ENCODE data around the gene ICE1.

ICE1 gene

GRCh38 chr5:5418006-5418405 lies 4.5 kb upstream of the ICE1 start:
- Histone ChIP-seq H3K27me3 (replicated peaks; ENCODE audit: control insufficient read depth, insufficient read depth, low read length) (no peaks in the 10 kb centered on the region), H3K4me3 (replicated peaks; ENCODE audit: low read depth, low read length) (no peak overlapping the region), H3K36me3 (ENCODE audit: control insufficient read depth, insufficient read depth, low read length) (no peaks in the 10 kb centered on the region)
- no peak for DNase-seq (ENCODE audit: extremely low read depth, insufficient read length)
- no peak for TF ChIP-seq CTCF (IDR thresholded peaks at IDR 0.05; ENCODE audit: insufficient read depth, low read length, poor library complexity, severe bottlenecking)

- no peak overlapping the region for H3K4me3 ChIP-seq (replicated peaks; ENCODE audit: low read depth, low read length)
- no peak for DNase-seq (ENCODE audit: extremely low read depth, insufficient read length)
- no peaks in the 10 kb centered on the region for H3K36me3 ChIP-seq (ENCODE audit: control insufficient read depth, insufficient read depth, low read length)
- no peaks in the 10 kb centered on the region for H3K27me3 ChIP-seq (replicated peaks; ENCODE audit: control insufficient read depth, insufficient read depth, low read length)
- no peak for TF ChIP-seq CTCF (IDR thresholded peaks at IDR 0.05; ENCODE audit: insufficient read depth, low read length, poor library complexity, severe bottlenecking)
These were observed 3.7 kb upstream of the ICE1 start for GRCh38 chr5:5418764-5419163.

- H3K4me3 ChIP-seq (replicated peaks; ENCODE audit: low read depth, low read length): no peak overlapping the region; the same call in 1 of the 2 replicates
- TF ChIP-seq CTCF (IDR thresholded peaks at IDR 0.05; ENCODE audit: insufficient read depth, low read length, poor library complexity, severe bottlenecking): peak; percentile 53
- DNase-seq (ENCODE audit: extremely low read depth, insufficient read length): peak; percentile 14
These were observed 2.9 kb upstream of the ICE1 start for GRCh38 chr5:5419291-5420210.

GRCh38 chr5:5420251-5420650 lies 2.2 kb upstream of the ICE1 start:
- no peaks in the 10 kb centered on the region for H3K27me3 ChIP-seq (replicated peaks; ENCODE audit: control insufficient read depth, insufficient read depth, low read length)
- peak; percentile 26 for DNase-seq (ENCODE audit: extremely low read depth, insufficient read length)
- H3K36me3 ChIP-seq (ENCODE audit: control insufficient read depth, insufficient read depth, low read length): no peaks in the 10 kb centered on the region
- no peak for TF ChIP-seq CTCF (IDR thresholded peaks at IDR 0.05; ENCODE audit: insufficient read depth, low read length, poor library complexity, severe bottlenecking)
- H3K4me3 ChIP-seq (replicated peaks; ENCODE audit: low read depth, low read length): no peak overlapping the region

More at GRCh38 chr5:5419291-5420210, 2.9 kb upstream of the ICE1 start:
- H3K36me3 ChIP-seq (ENCODE audit: control insufficient read depth, insufficient read depth, low read length): no peaks in the 10 kb centered on the region
- no peaks in the 10 kb centered on the region for H3K27me3 ChIP-seq (replicated peaks; ENCODE audit: control insufficient read depth, insufficient read depth, low read length)

- no peak for TF ChIP-seq CTCF (IDR thresholded peaks at IDR 0.05; ENCODE audit: insufficient read depth, low read length, poor library complexity, severe bottlenecking)
- H3K27me3 ChIP-seq (replicated peaks; ENCODE audit: control insufficient read depth, insufficient read depth, low read length): no peaks in the 10 kb centered on the region
These were observed 1.1 kb upstream of the ICE1 start for GRCh38 chr5:5421149-5421960.

More at GRCh38 chr5:5421149-5421960, 1.1 kb upstream of the ICE1 start:
- peak overlapping the region; percentile 75 for H3K4me3 ChIP-seq (replicated peaks; ENCODE audit: low read depth, low read length)
- H3K36me3 ChIP-seq (ENCODE audit: control insufficient read depth, insufficient read depth, low read length): no peaks in the 10 kb centered on the region
- peak; percentile 22 for DNase-seq (ENCODE audit: extremely low read depth, insufficient read length)

Data from GM06990 (cell line).